ENCODE data around the gene PTN. TPM values are rescaled to one million over a fixed set of nuclear protein-coding genes. Genes with fewer than 3 reads are reported as not detected.

Gene PTN
- not detected in 5 replicates for total RNA-seq (2022; extraction: Qiagen RNA extraction)

DNA sequence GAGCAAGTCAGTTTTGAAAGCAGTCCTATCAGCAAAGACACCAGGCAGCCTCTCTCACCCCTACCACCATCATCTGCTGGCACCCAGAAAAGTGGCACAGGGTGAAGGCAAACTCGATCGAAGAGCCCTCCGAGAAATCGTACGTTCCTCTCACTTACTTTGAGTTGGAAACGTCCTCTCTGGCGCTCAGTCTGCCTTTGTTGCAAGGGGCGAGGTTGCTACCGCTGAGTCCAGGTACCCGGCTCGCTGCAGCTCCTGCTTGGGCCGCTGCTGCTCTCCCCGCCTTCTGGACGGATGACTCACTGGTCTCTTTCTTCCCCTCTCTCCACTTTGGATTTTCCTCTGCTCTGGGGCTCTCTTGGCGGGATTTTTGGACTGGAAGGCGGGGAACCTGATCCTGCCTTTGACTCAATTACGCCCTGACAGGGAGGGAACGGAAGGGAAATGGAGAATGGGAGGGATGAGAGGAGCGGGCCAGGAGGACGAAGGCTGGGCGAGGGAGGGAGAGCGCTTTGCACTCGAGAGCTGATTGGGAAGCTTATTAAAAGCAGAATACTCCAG lies at the start of gene PTN:
PTN (minus strand) TSS at position 453 of the 561 bp plus-strand sequence. CDS start 88,760 bp downstream, outside the sequence.

Measured in A549 treated with CORT108297 at 1 μM for 4 hours (cell line).